Mesenteric fat pad (tissue), 1 donor: Measurements from ENCODE around the gene EFHC1. TPM values are rescaled to one million over a fixed set of nuclear protein-coding genes. Genes with fewer than 3 reads are reported as not detected.
"Not testable (repeated sequence)": the region's sequence is repeated elsewhere in the genome, so short reads cannot be mapped to it uniquely, and the experiment has no call there.

Experiments used
- DNase-seq: peaks from one replicate; pipeline ENCODE4 v3.0.0-alpha.2; 2020; ENCODE audit warnings: low spot score
- long read RNA-seq: library from polyadenylated mRNA; unstranded; transcript quantifications from one replicate; pipeline ENCODE4 v2.0.0, GENCODE V29; 2020
- total RNA-seq: library from RNA; stranded (reverse); fragmentation: NEBNext Ultra II Directional; extraction: Animal tissue kit (Norgen Biotek cat#: 25700); gene quantifications from one replicate; pipeline ENCODE4 v1.2.1, GENCODE V29; 2021
- donor health status: DM: yes; HTN: yes; CAD: no.

EFHC1 gene
- 10.4 TPM for total RNA-seq
- long read RNA-seq, full-length matches to known transcripts, result 17 of 73 reads
- long read RNA-seq, partial matches to known transcripts, result 24 of 73 reads
- long read RNA-seq, other reads (novel, unspliced or antisense), result 32 of 73 reads

- DNase-seq, result peak; percentile 99
Measured at GRCh38 chr6:52419809-52420667, at the start of gene EFHC1. TSS of gene EFHC1 (plus strand) at chr6:52420342. CDS start at chr6:52420411, 69 bp downstream.

GRCh38 chr6:52371656-52372191 lies 48.4 kb upstream of the EFHC1 start:
- no peak for DNase-seq

GRCh38 chr6:52373151-52373690 lies 46.9 kb upstream of the EFHC1 start:
- no peak for DNase-seq

GRCh38 chr6:52374247-52374646 lies 45.9 kb upstream of the EFHC1 start:
- DNase-seq, result no peak

- no peak for DNase-seq
Measured at GRCh38 chr6:52375780-52376556, 44.2 kb upstream of the EFHC1 start.

- DNase-seq, result no peak
Measured at GRCh38 chr6:52376763-52377162, 43.4 kb upstream of the EFHC1 start.

GRCh38 chr6:52377538-52378221 lies 42.5 kb upstream of the EFHC1 start:
- DNase-seq, result no peak

GRCh38 chr6:52381249-52381648 lies 38.9 kb upstream of the EFHC1 start:
- DNase-seq, result no peak

GRCh38 chr6:52384145-52384766 lies 35.9 kb upstream of the EFHC1 start:
- DNase-seq, result no peak

- no peak for DNase-seq
Measured at GRCh38 chr6:52385074-52385473, 35.1 kb upstream of the EFHC1 start.

- not testable (repeated sequence) for DNase-seq
Measured at GRCh38 chr6:52388119-52388518, 32.0 kb upstream of the EFHC1 start.

GRCh38 chr6:52388790-52389189 lies 31.4 kb upstream of the EFHC1 start:
- DNase-seq, result no peak

GRCh38 chr6:52389264-52389625 lies 30.9 kb upstream of the EFHC1 start:
- DNase-seq, result no peak

- no peak for DNase-seq
Measured at GRCh38 chr6:52389626-52390360, 30.3 kb upstream of the EFHC1 start.

GRCh38 chr6:52390361-52390727 lies 29.8 kb upstream of the EFHC1 start:
- no peak for DNase-seq

- no peak for DNase-seq
Measured at GRCh38 chr6:52391599-52391998, 28.5 kb upstream of the EFHC1 start.

GRCh38 chr6:52392944-52393343 lies 27.2 kb upstream of the EFHC1 start:
- DNase-seq, result no peak

- no peak for DNase-seq
Measured at GRCh38 chr6:52393780-52394179, 26.4 kb upstream of the EFHC1 start.

- no peak for DNase-seq
Measured at GRCh38 chr6:52394251-52394666, 25.9 kb upstream of the EFHC1 start.

GRCh38 chr6:52395969-52396368 lies 24.2 kb upstream of the EFHC1 start:
- DNase-seq, result no peak
